Chondrocyte (in vitro differentiated cells): ENCODE results near the gene TMEM115. TPM values are rescaled to one million over a fixed set of nuclear protein-coding genes. Genes with fewer than 3 reads are reported as not detected.
A peak's percentile ranks its signal among the peaks of the same experiment; 100 is the strongest.

Source experiments
- DNase-seq: peaks from one replicate; pipeline ENCODE4 v3.0.0; 2021; ENCODE audit warnings: mixed read lengths, low spot score
- H3K27ac Mint-ChIP-seq: one replicate; pipeline ENCODE4 v1.8.0; 2021; ENCODE audit warnings: mild to moderate bottlenecking, moderate library complexity, mixed read lengths; ENCODE audit not compliant: unreplicated experiment
- H3K27me3 Mint-ChIP-seq: 2 replicates; pipeline ENCODE4 v1.8.0; 2021; ENCODE audit warnings: low read depth, mixed read lengths
- H3K36me3 Mint-ChIP-seq: 2 replicates; pipeline ENCODE4 v1.8.0; 2021; ENCODE audit warnings: low read depth, mixed read lengths
- H3K4me1 Mint-ChIP-seq: 2 replicates; pipeline ENCODE4 v1.8.0; 2021; ENCODE audit warnings: low read depth, mild to moderate bottlenecking, mixed read lengths
- H3K4me3 Mint-ChIP-seq: one replicate; pipeline ENCODE4 v1.8.0; 2021; ENCODE audit warnings: mild to moderate bottlenecking, moderate library complexity, mixed read lengths; ENCODE audit not compliant: unreplicated experiment
- H3K9me3 Mint-ChIP-seq: 2 replicates; pipeline ENCODE4 v1.8.0; 2021; ENCODE audit warnings: low read depth, mixed read lengths
- CTCF ChIP-seq: fragments of 200-600 bp; sonication (generic); IDR thresholded peaks from 2 replicates; pipeline ENCODE4 v1.5.0; 2021; ENCODE audit warnings: antibody characterized with exemption, mild to moderate bottlenecking, moderate library complexity
- total RNA-seq: library from RNA; stranded (reverse); gene quantifications from 3 replicates; pipeline ENCODE4 v1.2.1, GENCODE V29; 2021

The TMEM115 gene
- total RNA-seq, 1 donor from 2014 or later: 50.4 TPM

- Mint-ChIP-seq H3K9me3 (no peaks in the 10 kb centered on the region), H3K27ac (no peak overlapping the region), H3K27me3 (peaks cover 7% of the 10 kb centered on the region), H3K4me3 (no peak overlapping the region), H3K4me1 (no peaks in the 10 kb centered on the region), H3K36me3 (no peaks in the 10 kb centered on the region)
- TF ChIP-seq CTCF: no peak
- DNase-seq: no peak
Measured at GRCh38 chr3:50371133-50371685, 11.9 kb upstream of the TMEM115 start.

GRCh38 chr3:50370594-50370993, 11.3 kb upstream of the TMEM115 start:
- Mint-ChIP-seq H3K4me1 (no peaks in the 10 kb centered on the region), H3K4me3 (no peak overlapping the region), H3K27me3 (peaks cover 7% of the 10 kb centered on the region), H3K36me3 (no peaks in the 10 kb centered on the region), H3K9me3 (no peaks in the 10 kb centered on the region), H3K27ac (no peak overlapping the region)
- DNase-seq: no peak
- peak; percentile 67 for TF ChIP-seq CTCF

GRCh38 chr3:50369012-50369670, 9.8 kb upstream of the TMEM115 start:
- Mint-ChIP-seq H3K36me3 (no peaks in the 10 kb centered on the region), H3K9me3 (no peaks in the 10 kb centered on the region), H3K27me3 (peaks cover 7% of the 10 kb centered on the region), H3K4me1 (peaks cover 6% of the 10 kb centered on the region), H3K4me3 (no peak overlapping the region), H3K27ac (no peak overlapping the region)
- DNase-seq: no peak
- TF ChIP-seq CTCF: no peak

GRCh38 chr3:50365842-50366220, 6.5 kb upstream of the TMEM115 start:
- Mint-ChIP-seq H3K4me3 (peak overlapping the region; percentile 45), H3K27me3 (no peaks in the 10 kb centered on the region), H3K36me3 (no peaks in the 10 kb centered on the region), H3K27ac (no peak overlapping the region), H3K9me3 (no peaks in the 10 kb centered on the region), H3K4me1 (peaks cover 7% of the 10 kb centered on the region)
- no peak for TF ChIP-seq CTCF
- DNase-seq: no peak

GRCh38 chr3:50365080-50365841, 5.9 kb upstream of the TMEM115 start:
- peaks cover 7% of the 10 kb centered on the region for H3K4me1 Mint-ChIP-seq
- peak overlapping the region; percentile 45 for H3K27ac Mint-ChIP-seq

More at GRCh38 chr3:50365080-50365841, 5.9 kb upstream of the TMEM115 start:
- no peak for DNase-seq
- Mint-ChIP-seq H3K9me3 (no peaks in the 10 kb centered on the region), H3K27me3 (no peaks in the 10 kb centered on the region), H3K4me3 (peak overlapping the region; percentile 80), H3K36me3 (no peaks in the 10 kb centered on the region)
- TF ChIP-seq CTCF: no peak
